Small intestine (tissue), 16 donors: ENCODE results near the gene SYNRG. TPM values are rescaled to one million over a fixed set of nuclear protein-coding genes. Genes with fewer than 3 reads are reported as not detected.

ENCODE experiments used
- DNase-seq, 2 donors: peaks; one replicate each; pipeline versions ENCODE4 v3.0.0 to v3.0.0-alpha.2; 2013
- FAIRE-seq: peaks from 2 replicates; lab custom pipeline; 2012; peaks lifted over from hg19 to GRCh38; lab: Jason Lieb, UNC
- H3K27ac ChIP-seq, 3 donors: one replicate each; pipeline ENCODE4 v1.5.1; 2013; ENCODE audit warnings: low read length in 2 of 3, mild to moderate bottlenecking in 2 of 3, control low read depth in 1 of 3, inconsistent platforms in 1 of 3, low read depth in 1 of 3, moderate library complexity in 1 of 3
- H3K27me3 ChIP-seq, 3 donors: one replicate each; pipeline ENCODE4 v1.6.1; 2013; ENCODE audit warnings: low read length in 3 of 3, inconsistent platforms in 1 of 3; ENCODE audit not compliant: control insufficient read depth in 3 of 3, insufficient read depth in 3 of 3
- H3K36me3 ChIP-seq, 3 donors: one replicate each; pipeline ENCODE4 v1.6.1; 2013; ENCODE audit warnings: low read length in 3 of 3, inconsistent platforms in 1 of 3, low read depth in 1 of 3, mild to moderate bottlenecking in 1 of 3, moderate library complexity in 1 of 3; ENCODE audit not compliant: control insufficient read depth in 3 of 3, insufficient read depth in 2 of 3
- H3K4me1 ChIP-seq, 3 donors: one replicate each; pipeline ENCODE4 v1.6.1; 2013; ENCODE audit warnings: low read length in 2 of 3, inconsistent platforms in 1 of 3, low read depth in 1 of 3, mild to moderate bottlenecking in 1 of 3, moderate library complexity in 1 of 3; ENCODE audit not compliant: control insufficient read depth in 3 of 3, insufficient read depth in 2 of 3
- H3K4me3 ChIP-seq, 3 donors: one replicate each; pipeline ENCODE4 v1.5.1; 2013; ENCODE audit warnings: low read length in 3 of 3, control low read depth in 1 of 3, inconsistent platforms in 1 of 3, low read depth in 1 of 3, mild to moderate bottlenecking in 1 of 3, moderate library complexity in 1 of 3
- H3K9me3 ChIP-seq, 2 donors: one replicate each; pipeline ENCODE4 v1.6.1; 2013; ENCODE audit warnings: low read depth in 1 of 2, low read length in 1 of 2; ENCODE audit not compliant: control insufficient read depth in 2 of 2, insufficient read depth in 1 of 2
- WGBS, 3 donors: extraction: QIAGEN DNeasy Blood & Tissue Kit; methylation state at CpG; one replicate each; pipeline ENCODE4 v1.1.7; 2013; 5-methylcytosine and 5-hydroxymethylcytosine counted together
- long read RNA-seq, 10 donors: transcript quantifications; one replicate each; lab custom pipeline, GENCODE V29; 2026
- polyA plus RNA-seq, 4 donors: library from polyadenylated mRNA; stranded (reverse) in 3 of 4; unstranded in 1 of 4; fragments of 200-250 nt in 3 of 4; fragments of 120-200 nt in 1 of 4; gene quantifications; one replicate each; pipeline versions ENCODE4 v1.2.1 to v1.2.3, GENCODE V29; 2013
- donor health status: healthy with polysubstance abuse.
- donor health status: control.
- donor health status: control.
- donor health status: Bipolar disorder and iron deficiency.
- donor health status: healthy.

SYNRG gene, protein sequence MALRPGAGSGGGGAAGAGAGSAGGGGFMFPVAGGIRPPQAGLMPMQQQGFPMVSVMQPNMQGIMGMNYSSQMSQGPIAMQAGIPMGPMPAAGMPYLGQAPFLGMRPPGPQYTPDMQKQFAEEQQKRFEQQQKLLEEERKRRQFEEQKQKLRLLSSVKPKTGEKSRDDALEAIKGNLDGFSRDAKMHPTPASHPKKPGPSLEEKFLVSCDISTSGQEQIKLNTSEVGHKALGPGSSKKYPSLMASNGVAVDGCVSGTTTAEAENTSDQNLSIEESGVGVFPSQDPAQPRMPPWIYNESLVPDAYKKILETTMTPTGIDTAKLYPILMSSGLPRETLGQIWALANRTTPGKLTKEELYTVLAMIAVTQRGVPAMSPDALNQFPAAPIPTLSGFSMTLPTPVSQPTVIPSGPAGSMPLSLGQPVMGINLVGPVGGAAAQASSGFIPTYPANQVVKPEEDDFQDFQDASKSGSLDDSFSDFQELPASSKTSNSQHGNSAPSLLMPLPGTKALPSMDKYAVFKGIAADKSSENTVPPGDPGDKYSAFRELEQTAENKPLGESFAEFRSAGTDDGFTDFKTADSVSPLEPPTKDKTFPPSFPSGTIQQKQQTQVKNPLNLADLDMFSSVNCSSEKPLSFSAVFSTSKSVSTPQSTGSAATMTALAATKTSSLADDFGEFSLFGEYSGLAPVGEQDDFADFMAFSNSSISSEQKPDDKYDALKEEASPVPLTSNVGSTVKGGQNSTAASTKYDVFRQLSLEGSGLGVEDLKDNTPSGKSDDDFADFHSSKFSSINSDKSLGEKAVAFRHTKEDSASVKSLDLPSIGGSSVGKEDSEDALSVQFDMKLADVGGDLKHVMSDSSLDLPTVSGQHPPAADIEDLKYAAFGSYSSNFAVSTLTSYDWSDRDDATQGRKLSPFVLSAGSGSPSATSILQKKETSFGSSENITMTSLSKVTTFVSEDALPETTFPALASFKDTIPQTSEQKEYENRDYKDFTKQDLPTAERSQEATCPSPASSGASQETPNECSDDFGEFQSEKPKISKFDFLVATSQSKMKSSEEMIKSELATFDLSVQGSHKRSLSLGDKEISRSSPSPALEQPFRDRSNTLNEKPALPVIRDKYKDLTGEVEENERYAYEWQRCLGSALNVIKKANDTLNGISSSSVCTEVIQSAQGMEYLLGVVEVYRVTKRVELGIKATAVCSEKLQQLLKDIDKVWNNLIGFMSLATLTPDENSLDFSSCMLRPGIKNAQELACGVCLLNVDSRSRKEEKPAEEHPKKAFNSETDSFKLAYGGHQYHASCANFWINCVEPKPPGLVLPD (N-terminal part only)
- 10 to 100 TPM in 1 of 4 donors, 1 to 10 TPM in 3; 7.6 to 35.8 (median 9.2) TPM for polyA plus RNA-seq
- long read RNA-seq, donor 1: 0 reads
- long read RNA-seq, donor 2, partial matches to known transcripts: 0 of 3 reads
- long read RNA-seq, donor 2, other reads (novel, unspliced or antisense): 0 of 3 reads
- long read RNA-seq, donor 3, partial matches to known transcripts: 5 of 7 reads
- long read RNA-seq, donor 3, other reads (novel, unspliced or antisense): 0 of 7 reads
- long read RNA-seq, donor 4: 0 reads
- long read RNA-seq, donor 5: 0 reads
- long read RNA-seq, donor 6, partial matches to known transcripts: 0 of 1 reads
- long read RNA-seq, donor 6, other reads (novel, unspliced or antisense): 0 of 1 reads
- long read RNA-seq, donor 7: 0 reads
- long read RNA-seq, donor 8: 0 reads
- long read RNA-seq, donor 9: 0 reads
- long read RNA-seq, donor 10: 0 reads

DNA sequence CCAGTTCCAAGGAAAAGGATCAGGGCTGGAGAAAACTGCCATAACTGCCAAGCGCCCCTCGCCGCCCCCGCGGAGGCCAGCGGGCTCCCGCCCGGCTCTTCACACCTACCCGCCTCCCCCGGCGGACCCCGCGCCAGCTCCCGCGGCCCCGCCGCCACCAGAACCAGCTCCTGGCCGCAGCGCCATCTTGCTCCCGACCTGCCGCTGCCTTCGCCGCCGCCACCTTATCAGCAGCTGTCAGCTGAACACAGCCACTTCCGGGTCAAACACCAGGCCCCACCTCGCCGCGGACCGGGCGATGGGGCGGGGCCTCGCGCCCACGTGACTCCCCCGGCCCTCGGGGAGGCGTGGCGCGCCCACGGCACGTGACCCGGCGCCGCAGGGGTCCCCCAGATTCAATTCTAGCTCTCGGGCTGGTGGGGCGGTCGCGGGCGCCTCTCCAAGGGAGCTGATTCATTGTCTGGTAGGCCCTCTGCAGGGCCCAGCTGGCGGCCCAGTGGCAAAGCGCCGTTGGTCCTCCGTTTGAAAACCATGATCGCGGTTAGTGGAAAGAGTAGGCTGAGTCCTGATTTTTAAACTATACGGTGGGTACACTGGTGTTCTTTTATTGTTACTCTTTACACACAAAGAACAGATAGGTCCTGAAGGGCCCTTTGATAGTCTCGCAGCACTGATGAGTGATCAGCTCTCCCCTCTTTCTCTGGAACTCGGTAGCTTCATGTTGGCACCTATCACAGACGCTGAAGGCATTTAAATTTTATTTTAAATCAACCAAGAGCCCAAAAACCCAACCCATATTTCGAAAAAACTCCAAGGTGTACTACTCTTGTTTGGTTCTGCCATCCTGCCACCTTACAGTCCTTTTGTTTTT is at the start of gene SYNRG:
TSS of gene SYNRG (minus strand) at position 249 of the 871 bp plus-strand sequence. CDS start at position 186, 63 bp downstream.
- Histone ChIP-seq H3K36me3 (peaks cover 3 to 4% (median 4%) of the 10 kb centered on the region in 3 donors), H3K4me1 (peaks cover 0 to 9% (median 0%) of the 10 kb centered on the region in 3 donors), H3K9me3 (no peaks in the 10 kb centered on the region), H3K27me3 (no peaks in the 10 kb centered on the region), H3K27ac (peak within 1 kb of the TSS; percentile 82 to 93 (median 85)), H3K4me3 (peak within 1 kb of the TSS; percentile 84 to 100 (median 99))
- FAIRE-seq: no peak
- WGBS, 3 donors: 1 to 2% (median 2%) methylated on average over 49 to 60 of the region's 60 CpGs
- peak; percentile 94 to 97 for DNase-seq

DNA sequence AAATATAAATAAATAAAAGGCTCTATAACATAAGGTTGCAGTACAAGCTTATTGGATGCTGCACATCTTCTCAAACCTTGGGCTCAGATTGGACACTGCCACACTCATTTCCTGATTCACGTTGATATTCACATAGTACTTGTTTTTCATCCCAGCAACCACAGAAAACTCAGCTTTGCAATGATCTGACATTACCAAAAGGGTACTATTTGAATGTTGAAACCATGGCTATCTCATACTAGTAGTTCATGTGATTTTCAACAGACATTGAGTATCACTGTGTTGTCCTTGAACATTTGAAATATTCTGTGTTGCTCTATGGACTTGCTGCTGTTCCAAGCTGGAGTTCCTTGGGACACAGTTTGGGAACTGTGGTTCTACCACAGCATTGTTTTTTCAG is 48.0 kb upstream of the SYNRG start:
- Histone ChIP-seq H3K27me3 (no peaks in the 10 kb centered on the region), H3K36me3 (no peaks in the 10 kb centered on the region), H3K27ac (peak overlapping the region in 1 of 3 donors; percentile 58), H3K9me3 (no peaks in the 10 kb centered on the region), H3K4me1 (peaks cover 0 to 23% (median 5%) of the 10 kb centered on the region in 3 donors), H3K4me3 (no peak overlapping the region)
- FAIRE-seq (no peak), DNase-seq (no peak)
- WGBS, 3 donors: 46 to 62% (median 57%) methylated on average over 1 of the region's 1 CpG

DNA sequence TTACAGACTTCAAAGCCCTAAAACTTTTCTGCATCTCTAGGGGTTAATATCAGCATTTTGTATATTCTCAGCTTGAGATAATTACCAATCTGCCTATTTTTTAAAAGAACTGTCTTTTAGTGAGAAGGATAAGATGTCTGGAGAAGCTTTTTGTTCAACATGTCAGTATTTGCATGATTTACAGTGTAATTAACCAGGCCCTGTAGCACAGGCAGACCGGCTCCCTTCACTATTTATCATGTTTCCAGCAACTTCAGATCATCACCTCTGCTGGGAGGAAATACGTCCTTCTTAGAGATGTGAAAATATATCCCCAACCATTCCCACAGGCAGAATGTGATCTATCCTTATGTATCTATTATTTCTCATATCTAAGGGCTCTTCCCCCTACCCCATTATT is 42.6 kb upstream of the SYNRG start:
- no peak for FAIRE-seq
- Histone ChIP-seq H3K36me3 (no peaks in the 10 kb centered on the region), H3K27me3 (no peaks in the 10 kb centered on the region), H3K4me1 (peaks cover 0 to 6% (median 0%) of the 10 kb centered on the region in 3 donors), H3K27ac (no peak overlapping the region), H3K9me3 (no peaks in the 10 kb centered on the region), H3K4me3 (no peak overlapping the region)
- no peak for DNase-seq
- WGBS, 3 donors: 47 to 55% (median 55%) methylated on average over 2 of the region's 2 CpGs

DNA sequence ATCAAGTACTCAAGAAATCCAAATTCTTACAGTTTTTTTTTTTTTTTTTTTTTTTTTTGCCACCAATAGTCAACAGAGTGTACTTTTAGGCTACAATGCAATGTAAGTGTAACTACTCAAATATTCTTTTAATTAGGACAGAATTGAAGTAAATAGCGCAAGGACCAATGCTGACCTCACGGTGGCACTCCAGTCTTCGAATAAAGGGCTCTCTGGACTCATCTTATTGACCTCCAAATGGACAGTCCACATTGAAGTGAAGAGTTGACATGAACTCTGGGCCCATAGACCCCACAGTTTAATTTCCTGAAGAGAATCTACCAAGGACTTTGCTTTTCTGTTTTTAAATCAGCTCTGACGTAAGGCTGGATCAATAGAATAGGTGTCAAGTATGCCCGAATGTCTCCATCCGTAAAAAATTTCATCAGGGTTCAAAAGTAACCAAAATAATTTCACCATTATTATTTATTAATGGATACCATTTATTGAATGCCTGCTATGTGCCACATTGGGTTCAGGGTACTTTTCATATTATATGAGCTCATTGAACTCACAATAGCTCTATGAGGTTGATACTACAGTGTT is 41.3 kb upstream of the SYNRG start:
- FAIRE-seq: no peak
- WGBS, 3 donors: 55% methylated on average over 6 of the region's 6 CpGs
- H3K27ac ChIP-seq: no peak overlapping the region
- H3K36me3 ChIP-seq: no peaks in the 10 kb centered on the region
- no peaks in the 10 kb centered on the region for H3K27me3 ChIP-seq
- peaks cover 0 to 6% (median 0%) of the 10 kb centered on the region in 3 donors for H3K4me1 ChIP-seq
- H3K4me3 ChIP-seq: no peak overlapping the region
- H3K9me3 ChIP-seq: no peaks in the 10 kb centered on the region
- peak; percentile 46 to 66 for DNase-seq

DNA sequence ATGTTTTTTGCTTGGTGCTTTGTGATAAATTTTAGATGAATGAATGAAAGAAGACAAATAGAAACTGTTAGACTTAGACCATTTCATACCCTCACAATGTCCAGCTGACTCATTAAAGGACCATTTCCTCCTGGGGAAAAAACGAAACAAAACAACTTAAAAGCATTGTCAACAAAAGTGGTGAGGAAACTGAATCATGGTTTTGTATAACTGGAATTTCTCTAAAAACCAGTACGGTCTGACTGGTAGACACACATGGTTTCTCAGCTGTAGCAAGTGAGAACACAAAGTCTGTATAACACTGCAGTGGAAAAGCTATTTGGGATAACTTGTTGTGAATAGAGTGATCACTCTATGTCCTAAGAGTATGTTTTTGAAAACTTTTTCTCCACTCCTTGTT is 39.3 kb upstream of the SYNRG start:
- no peaks in the 10 kb centered on the region for H3K36me3 ChIP-seq
- DNase-seq: no peak
- peaks cover 0 to 11% (median 6%) of the 10 kb centered on the region in 3 donors for H3K4me1 ChIP-seq
- H3K27me3 ChIP-seq: no peaks in the 10 kb centered on the region
- no peak overlapping the region for H3K4me3 ChIP-seq
- peak overlapping the region in 1 of 3 donors; percentile 7 for H3K27ac ChIP-seq
- no peaks in the 10 kb centered on the region for H3K9me3 ChIP-seq
- FAIRE-seq: no peak
- 36 to 71% (median 58%) methylated on average over 2 of the region's 2 CpGs for WGBS, 3 donors

DNA sequence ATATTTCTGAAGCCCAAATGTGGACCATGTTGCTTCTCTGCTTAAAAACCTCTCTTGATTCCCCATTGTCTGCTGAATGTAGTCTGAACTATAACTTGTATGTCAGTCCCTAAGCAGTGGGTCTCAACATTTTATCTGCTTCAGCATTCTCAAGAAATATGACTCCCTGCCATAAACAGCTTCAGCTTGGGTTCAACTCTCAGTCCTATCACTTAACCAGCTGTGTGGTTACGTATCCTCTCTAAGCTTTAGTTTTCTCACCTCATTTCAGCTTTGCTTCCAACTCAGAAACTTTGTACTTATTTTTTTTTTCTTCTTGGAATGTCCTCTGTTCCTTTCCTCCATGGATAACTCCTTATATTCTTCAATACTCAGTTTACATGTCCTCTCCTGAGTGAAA is 38.6 kb upstream of the SYNRG start:
- Histone ChIP-seq H3K27ac (peak overlapping the region in 1 of 3 donors; percentile 13), H3K27me3 (no peaks in the 10 kb centered on the region), H3K9me3 (no peaks in the 10 kb centered on the region), H3K4me3 (no peak overlapping the region), H3K4me1 (peaks cover 0 to 11% (median 6%) of the 10 kb centered on the region in 3 donors), H3K36me3 (no peaks in the 10 kb centered on the region)
- 70 to 87% (median 77%) methylated on average over 1 of the region's 1 CpG for WGBS, 3 donors
- FAIRE-seq: no peak
- DNase-seq: peak in 1 of 2 donors; percentile 51
